GM10847 (cell line): Measurements from ENCODE around the gene MAP3K7CL.

Experiments
- POLR2A ChIP-seq: IDR thresholded peaks from 2 replicates; pipeline ENCODE4 v1.6.1; 2011; ENCODE audit not compliant: insufficient read length; ENCODE audit errors: extremely low read depth

Gene MAP3K7CL

GRCh38 chr21:29217818-29218291, 87.4 kb downstream of the MAP3K7CL start:
- TF ChIP-seq POLR2A = no peak

GRCh38 chr21:29218749-29219148, 88.3 kb downstream of the MAP3K7CL start:
- TF ChIP-seq POLR2A = no peak

GRCh38 chr21:29219165-29219770, 88.8 kb downstream of the MAP3K7CL start:
- no peak for TF ChIP-seq POLR2A

- no peak for TF ChIP-seq POLR2A
Observed at GRCh38 chr21:29221253-29221744, 90.9 kb downstream of the MAP3K7CL start.

GRCh38 chr21:29224006-29224405, 93.6 kb downstream of the MAP3K7CL start:
- TF ChIP-seq POLR2A = no peak
